ENCODE data around the gene RCCD1.

Gene RCCD1

GRCh38 chr15:90945091-90945490 lies 9.6 kb upstream of the RCCD1 start:
- no peak for DNase-seq (ENCODE audit: low spot score)

DNA sequence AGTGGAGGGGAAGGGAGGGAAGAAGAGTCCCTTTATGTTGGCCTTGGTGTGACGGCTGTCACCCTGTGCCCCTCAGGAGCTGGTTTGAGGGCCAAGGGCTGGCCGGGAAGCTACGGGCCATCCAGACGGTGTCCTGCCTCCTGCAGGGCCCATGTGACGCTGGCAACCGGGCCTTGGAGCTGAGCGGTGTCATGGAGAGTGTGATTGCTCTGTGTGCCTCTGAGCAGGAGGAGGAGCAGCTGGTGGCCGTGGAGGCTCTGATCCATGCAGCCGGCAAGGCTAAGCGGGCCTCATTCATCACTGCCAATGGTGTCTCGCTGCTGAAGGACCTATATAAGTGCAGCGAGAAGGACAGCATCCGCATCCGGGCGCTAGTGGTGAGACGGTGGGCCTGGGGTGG lies 8.1 kb upstream of the RCCD1 start:
- no peak for DNase-seq (ENCODE audit: low spot score)

- DNase-seq (ENCODE audit: low spot score) = no peak
Measured at GRCh38 chr15:90946941-90947576, 7.6 kb upstream of the RCCD1 start.

- no peak for DNase-seq (ENCODE audit: low spot score)
Measured at GRCh38 chr15:90947577-90948357, 6.9 kb upstream of the RCCD1 start.

- no peak for DNase-seq (ENCODE audit: low spot score)
Measured at GRCh38 chr15:90948506-90948905, 6.2 kb upstream of the RCCD1 start.

GRCh38 chr15:90949979-90950675 lies 4.6 kb upstream of the RCCD1 start:
- DNase-seq (ENCODE audit: low spot score) = no peak

- DNase-seq (ENCODE audit: low spot score) = no peak
Measured at GRCh38 chr15:90950676-90951075, 4.0 kb upstream of the RCCD1 start.

GRCh38 chr15:90952901-90953677 lies 1.6 kb upstream of the RCCD1 start:
- DNase-seq (ENCODE audit: low spot score) = no peak

DNA sequence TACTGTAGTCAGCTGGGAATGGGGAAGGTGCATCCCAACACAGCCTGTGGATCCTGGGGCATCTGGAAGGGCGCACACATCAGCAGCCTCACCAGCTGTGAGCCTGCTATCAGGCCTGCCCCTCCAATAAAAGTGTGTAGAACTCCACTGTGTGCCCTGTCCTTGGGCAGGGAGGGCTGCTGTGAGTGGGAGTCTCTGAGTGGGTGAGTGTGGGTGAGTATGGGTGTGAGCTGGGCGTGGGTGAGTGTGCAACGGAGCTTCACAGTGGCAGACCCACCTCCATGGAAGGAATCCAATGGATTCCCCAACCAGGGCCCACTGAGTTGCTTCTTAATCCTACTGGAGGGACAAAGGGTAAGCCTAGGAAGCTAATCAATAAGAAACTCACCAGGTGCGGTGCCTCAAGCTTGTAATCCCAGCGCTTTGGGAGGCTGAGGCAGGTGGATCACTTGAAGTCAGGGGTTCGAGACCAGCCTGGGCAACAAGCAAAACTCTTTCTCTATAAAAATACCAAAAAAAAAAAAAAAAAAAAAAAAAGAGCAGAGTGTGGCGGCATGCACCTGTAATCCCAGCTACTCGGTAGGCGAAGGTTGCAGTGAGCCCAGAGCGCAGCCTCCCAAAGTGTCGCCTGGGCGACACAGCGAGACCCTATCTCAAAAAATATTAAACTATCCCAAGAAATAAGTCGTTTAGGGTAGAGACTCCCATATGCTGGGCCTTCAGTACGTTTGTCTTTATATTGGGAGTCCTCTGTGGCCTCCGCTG lies 555 bp upstream of the RCCD1 start:
- DNase-seq (ENCODE audit: low spot score) = no peak

GRCh38 chr15:90955624-90956273 lies 1.1 kb downstream of the RCCD1 start:
- no peak for DNase-seq (ENCODE audit: low spot score)

DNA sequence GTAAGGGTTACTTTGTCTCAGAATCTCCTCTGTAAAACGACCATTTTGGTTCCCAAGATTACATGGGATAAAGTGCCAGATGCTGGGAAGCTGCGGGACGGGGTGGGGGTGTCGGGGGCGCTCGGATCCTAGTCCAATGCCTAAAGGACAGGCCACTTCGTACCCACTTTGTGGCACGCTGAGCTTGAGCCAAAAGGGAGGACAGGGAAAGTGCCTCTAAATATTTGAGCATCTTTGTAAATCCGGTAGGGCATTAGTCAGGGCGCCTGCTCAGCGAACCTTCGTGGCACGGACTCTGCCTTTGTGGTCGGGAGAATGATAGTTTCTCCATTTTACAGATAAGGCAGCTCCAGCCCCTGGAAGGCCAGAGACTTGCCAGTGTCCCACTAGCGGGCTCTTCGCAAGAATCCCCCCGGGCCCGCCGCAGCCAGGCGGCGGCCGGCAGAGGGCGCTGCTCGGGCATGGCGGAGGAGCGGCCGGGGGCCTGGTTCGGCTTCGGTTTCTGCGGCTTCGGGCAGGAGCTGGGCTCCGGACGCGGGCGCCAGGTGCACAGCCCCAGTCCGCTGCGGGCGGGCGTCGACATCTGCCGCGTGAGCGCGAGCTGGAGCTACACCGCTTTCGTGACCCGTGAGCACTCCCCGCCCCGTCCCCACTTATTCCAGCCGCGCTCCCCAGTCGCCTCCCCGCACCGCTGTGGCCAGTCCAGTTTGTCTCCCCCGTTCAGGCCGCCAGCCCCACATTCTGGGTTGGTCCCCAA lies 1.8 kb downstream of the RCCD1 start:
- DNase-seq (ENCODE audit: low spot score) = peak; percentile 95

DNA sequence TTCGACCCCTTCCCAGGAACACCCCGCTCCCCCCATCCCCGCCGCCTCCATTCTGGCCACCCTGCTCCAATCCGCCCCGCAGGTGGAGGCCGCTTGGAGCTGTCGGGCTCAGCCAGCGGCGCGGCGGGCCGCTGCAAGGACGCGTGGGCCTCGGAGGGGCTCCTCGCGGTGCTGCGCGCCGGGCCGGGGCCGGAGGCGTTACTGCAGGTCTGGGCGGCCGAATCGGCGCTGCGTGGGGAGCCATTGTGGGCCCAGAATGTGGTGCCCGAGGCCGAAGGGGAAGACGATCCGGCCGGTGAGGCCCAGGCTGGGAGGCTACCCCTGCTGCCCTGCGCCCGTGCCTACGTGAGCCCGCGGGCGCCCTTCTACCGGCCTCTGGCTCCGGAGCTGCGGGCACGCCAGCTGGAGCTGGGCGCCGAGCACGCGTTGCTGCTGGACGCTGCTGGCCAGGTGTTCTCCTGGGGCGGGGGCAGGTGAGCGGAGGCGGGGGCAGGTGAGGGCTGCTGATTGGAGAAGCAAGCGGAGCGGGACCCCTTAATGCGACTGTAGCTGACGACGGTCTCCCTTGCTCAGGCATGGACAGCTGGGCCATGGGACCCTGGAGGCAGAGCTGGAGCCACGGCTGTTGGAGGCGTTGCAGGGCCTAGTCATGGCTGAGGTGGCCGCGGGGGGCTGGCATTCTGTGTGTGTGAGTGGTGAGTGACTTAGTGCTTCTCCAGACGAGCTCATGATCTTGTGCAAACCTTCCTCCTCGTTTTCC lies 2.5 kb downstream of the RCCD1 start:
- DNase-seq (ENCODE audit: low spot score) = peak; percentile 67

DNA sequence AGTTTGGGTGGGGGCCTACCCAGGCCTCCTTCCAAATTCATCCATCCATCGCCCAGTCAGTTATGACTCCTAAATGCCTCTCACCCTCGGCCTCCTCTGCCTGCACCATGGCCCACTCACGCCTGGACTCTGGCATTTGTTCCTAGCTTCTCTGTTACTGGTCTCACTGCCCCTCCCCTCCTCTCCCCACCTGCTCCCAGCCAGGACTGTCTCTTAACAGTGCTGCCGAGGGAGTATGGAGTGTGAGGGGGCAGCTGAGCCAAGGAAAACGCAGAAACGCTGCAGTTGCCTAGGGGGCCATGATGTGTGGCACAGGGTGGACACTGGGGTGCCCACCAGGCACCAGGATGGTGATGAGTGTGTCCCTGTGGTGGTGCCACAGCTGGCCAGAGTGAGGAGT lies 3.1 kb downstream of the RCCD1 start:
- no peak for DNase-seq (ENCODE audit: low spot score)

- no peak for DNase-seq (ENCODE audit: low spot score)
Measured at GRCh38 chr15:90959028-90959595, 4.4 kb downstream of the RCCD1 start.

GRCh38 chr15:90959894-90960293 lies 5.2 kb downstream of the RCCD1 start:
- DNase-seq (ENCODE audit: low spot score) = no peak

DNA sequence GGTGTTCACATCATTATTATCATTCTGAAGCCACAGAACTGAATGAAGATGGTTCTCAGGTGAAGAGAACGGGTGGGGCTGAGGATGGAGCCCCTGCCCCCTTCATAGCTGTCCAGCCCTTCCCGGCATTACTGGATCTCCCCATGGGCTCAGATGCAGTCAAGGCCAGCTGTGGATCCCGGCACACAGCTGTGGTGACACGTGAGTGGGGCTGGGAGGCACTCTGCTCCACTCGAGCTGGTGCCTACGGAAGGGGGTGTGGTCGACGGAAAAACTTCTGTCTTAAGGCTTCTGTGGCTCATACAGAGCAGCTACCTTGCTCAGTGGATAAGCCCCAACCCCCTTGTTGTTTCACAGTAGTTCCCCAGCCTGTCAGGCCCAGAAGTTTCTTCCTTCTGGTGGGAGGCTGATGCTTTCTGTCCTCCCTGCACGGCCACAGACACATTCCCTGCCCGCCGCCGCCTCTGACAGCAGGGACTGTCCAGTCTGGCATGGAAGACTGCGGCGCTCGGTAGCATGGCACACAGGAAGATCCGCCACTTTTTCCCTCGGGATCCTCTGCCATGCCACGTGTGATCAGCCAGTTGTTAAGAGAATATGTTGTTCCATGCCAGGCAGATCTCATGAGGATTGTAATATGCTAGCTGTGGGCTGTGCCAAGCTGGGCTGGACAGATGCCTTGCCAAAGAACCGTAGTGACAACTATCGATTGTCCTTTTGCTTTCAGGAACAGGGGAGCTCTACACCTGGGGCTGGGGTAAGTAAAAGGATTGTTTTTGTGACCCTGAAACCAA lies 5.8 kb downstream of the RCCD1 start:
- no peak for DNase-seq (ENCODE audit: low spot score)

- DNase-seq (ENCODE audit: low spot score) = no peak
Measured at GRCh38 chr15:90962021-90962420, 7.3 kb downstream of the RCCD1 start.

GRCh38 chr15:90966262-90966661 lies 11.6 kb downstream of the RCCD1 start:
- no peak for DNase-seq (ENCODE audit: low spot score)
